ENCODE measurements around the gene MRPL19.

Gene MRPL19

DNA sequence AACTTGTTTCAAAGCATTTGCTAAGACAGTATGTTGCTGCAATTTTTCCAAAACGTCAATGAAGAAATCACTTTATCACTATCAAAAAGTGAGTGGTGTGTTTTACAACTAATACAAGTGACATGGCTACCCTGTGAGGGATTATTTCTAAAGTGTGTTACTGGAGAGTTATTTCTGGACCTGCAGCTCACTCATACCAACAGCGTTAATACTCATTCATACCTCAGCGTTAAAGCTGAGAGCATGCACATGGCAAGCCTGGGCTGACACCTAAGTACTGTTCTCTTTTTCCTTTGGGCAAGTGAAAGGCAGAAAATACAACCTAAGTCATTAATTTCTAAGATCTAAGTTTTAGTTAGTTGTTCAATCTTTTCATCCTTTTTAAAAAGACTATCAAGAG lies 13.0 kb upstream of the MRPL19 start:
- no peaks in the 10 kb centered on the region for H3K9me3 ChIP-seq (ENCODE audit: control insufficient read depth, low read length)

DNA sequence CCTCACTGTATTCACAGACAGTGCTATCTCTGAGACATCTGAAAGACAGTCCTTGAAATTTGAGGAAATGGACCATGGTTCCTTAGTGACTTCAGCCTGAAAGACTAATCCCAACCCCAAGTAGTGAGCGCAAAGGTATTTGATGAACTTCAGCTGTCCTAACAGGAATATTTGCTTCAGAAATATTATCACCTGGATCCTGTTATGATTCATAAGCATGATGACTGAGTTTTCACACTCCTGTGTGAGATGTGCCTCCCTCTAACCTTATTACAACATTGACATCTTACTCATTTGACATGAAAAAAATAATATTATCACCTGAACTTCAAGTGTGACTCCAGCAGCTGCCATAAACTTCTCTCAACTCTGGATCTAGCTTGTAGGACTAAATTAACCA lies 11.6 kb upstream of the MRPL19 start:
- no peak overlapping the region for H3K4me3 ChIP-seq (ENCODE audit: insufficient read depth, low read depth, low read length, poor library complexity, severe bottlenecking)
- H3K36me3 ChIP-seq (ENCODE audit: control insufficient read depth, insufficient read depth, low read length) = no peaks in the 10 kb centered on the region
- DNase-seq = no peak
- no peak overlapping the region for H3K27ac ChIP-seq (ENCODE audit: insufficient read depth, low read length, poor library complexity, severe bottlenecking)
- no peaks in the 10 kb centered on the region for H3K4me1 ChIP-seq (ENCODE audit: control insufficient read depth, insufficient read depth, low read length, poor library complexity, severe bottlenecking)
- H3K27me3 ChIP-seq (replicated peaks; ENCODE audit: control insufficient read depth, insufficient read depth, low read length, poor library complexity, severe bottlenecking) = no peaks in the 10 kb centered on the region
- H3K9me3 ChIP-seq (ENCODE audit: control insufficient read depth, low read length) = no peaks in the 10 kb centered on the region

More for the DNA sequence above, 13.0 kb upstream of the MRPL19 start:
- Histone ChIP-seq H3K36me3 (ENCODE audit: control insufficient read depth, insufficient read depth, low read length) (no peaks in the 10 kb centered on the region), H3K27me3 (replicated peaks; ENCODE audit: control insufficient read depth, insufficient read depth, low read length, poor library complexity, severe bottlenecking) (no peaks in the 10 kb centered on the region), H3K4me3 (ENCODE audit: insufficient read depth, low read depth, low read length, poor library complexity, severe bottlenecking) (no peak overlapping the region), H3K27ac (ENCODE audit: insufficient read depth, low read length, poor library complexity, severe bottlenecking) (no peak overlapping the region), H3K4me1 (ENCODE audit: control insufficient read depth, insufficient read depth, low read length, poor library complexity, severe bottlenecking) (no peaks in the 10 kb centered on the region)
- DNase-seq = no peak

DNA sequence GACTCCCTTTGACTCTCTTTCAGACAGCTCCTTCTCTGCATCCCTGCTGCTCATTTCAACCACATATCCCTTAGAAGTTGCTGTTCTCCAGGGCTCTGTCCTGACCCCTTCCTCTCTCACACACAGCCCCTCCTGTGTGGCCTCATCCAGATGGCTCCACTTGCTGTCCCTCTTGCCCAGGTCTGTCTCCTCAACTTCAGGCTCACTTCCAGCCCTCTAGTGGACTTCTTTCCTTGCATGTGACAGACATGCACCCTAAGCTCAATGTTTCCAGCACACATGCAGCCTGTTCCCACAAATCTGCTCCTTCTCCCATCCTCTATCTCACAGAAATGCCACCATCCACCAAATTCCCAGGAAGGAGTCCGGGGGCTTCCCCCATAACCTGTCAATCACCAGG lies 9.0 kb upstream of the MRPL19 start:
- Histone ChIP-seq H3K4me1 (ENCODE audit: control insufficient read depth, insufficient read depth, low read length, poor library complexity, severe bottlenecking) (no peaks in the 10 kb centered on the region), H3K27ac (ENCODE audit: insufficient read depth, low read length, poor library complexity, severe bottlenecking) (no peak overlapping the region), H3K36me3 (ENCODE audit: control insufficient read depth, insufficient read depth, low read length) (no peaks in the 10 kb centered on the region), H3K9me3 (ENCODE audit: control insufficient read depth, low read length) (no peaks in the 10 kb centered on the region), H3K27me3 (replicated peaks; ENCODE audit: control insufficient read depth, insufficient read depth, low read length, poor library complexity, severe bottlenecking) (no peaks in the 10 kb centered on the region), H3K4me3 (ENCODE audit: insufficient read depth, low read depth, low read length, poor library complexity, severe bottlenecking) (no peak overlapping the region)
- DNase-seq = no peak

DNA sequence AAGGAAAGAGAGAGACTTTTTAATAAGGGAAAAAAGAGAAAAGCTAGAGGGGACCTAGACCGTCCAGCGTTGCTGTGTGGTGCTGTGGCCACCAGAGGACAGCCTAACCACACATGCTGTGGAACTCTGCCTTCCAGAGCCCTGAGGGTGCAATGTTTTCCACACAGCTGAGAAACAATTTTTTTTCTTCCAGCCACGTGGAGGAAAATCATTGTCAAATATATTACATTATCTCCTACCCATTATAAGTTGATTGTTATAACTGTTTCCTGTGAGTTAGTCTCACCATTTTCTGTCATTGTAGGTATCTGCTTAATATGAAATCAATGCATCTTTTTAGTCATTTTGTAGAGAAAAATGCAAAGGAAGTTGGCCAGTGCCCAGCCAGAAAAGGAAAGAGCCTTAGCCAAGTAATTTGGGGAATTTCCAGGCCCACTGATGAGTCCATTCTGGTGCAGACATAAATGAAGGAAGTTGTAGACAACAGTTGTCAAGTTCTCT lies 5.9 kb upstream of the MRPL19 start:
- peak in 1 of 3 donors; percentile 18 for DNase-seq
- Histone ChIP-seq H3K27me3 (replicated peaks; ENCODE audit: control insufficient read depth, insufficient read depth, low read length, poor library complexity, severe bottlenecking) (no peaks in the 10 kb centered on the region), H3K4me1 (ENCODE audit: control insufficient read depth, insufficient read depth, low read length, poor library complexity, severe bottlenecking) (no peaks in the 10 kb centered on the region), H3K36me3 (ENCODE audit: control insufficient read depth, insufficient read depth, low read length) (no peaks in the 10 kb centered on the region), H3K4me3 (ENCODE audit: insufficient read depth, low read depth, low read length, poor library complexity, severe bottlenecking) (no peak overlapping the region), H3K27ac (ENCODE audit: insufficient read depth, low read length, poor library complexity, severe bottlenecking) (no peak overlapping the region), H3K9me3 (ENCODE audit: control insufficient read depth, low read length) (no peaks in the 10 kb centered on the region)

- Histone ChIP-seq H3K36me3 (ENCODE audit: control insufficient read depth, insufficient read depth, low read length) (no peaks in the 10 kb centered on the region), H3K27ac (ENCODE audit: insufficient read depth, low read length, poor library complexity, severe bottlenecking) (no peak overlapping the region)
- DNase-seq = no peak
Observed at GRCh38 chr2:75641587-75641986, 5.0 kb upstream of the MRPL19 start.

DNA sequence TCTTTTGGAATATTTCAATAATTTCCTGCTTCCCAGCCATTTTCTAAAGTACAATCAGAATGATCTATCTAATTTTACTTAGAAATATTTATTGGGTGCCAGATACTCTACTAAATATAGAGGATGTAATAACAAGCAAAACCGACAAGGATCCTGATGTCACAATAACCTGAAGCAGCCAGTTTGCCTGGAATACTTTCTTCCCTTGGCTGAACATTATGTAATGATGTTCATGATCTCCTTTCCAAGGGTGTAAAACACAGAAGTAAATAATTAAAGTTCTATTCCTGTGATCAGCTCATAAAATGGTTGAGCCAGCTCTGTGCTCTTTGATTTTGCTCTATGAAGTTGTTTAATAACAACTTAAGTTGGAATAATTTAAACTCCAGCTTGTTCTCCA lies 2.6 kb upstream of the MRPL19 start:
- H3K27me3 ChIP-seq (replicated peaks; ENCODE audit: control insufficient read depth, insufficient read depth, low read length, poor library complexity, severe bottlenecking) = no peaks in the 10 kb centered on the region
- H3K4me3 ChIP-seq (ENCODE audit: insufficient read depth, low read depth, low read length, poor library complexity, severe bottlenecking) = no peak overlapping the region
- H3K9me3 ChIP-seq (ENCODE audit: control insufficient read depth, low read length) = no peaks in the 10 kb centered on the region
- no peaks in the 10 kb centered on the region for H3K36me3 ChIP-seq (ENCODE audit: control insufficient read depth, insufficient read depth, low read length)
- H3K4me1 ChIP-seq (ENCODE audit: control insufficient read depth, insufficient read depth, low read length, poor library complexity, severe bottlenecking) = no peaks in the 10 kb centered on the region
- no peak overlapping the region for H3K27ac ChIP-seq (ENCODE audit: insufficient read depth, low read length, poor library complexity, severe bottlenecking)
- no peak for DNase-seq

More at GRCh38 chr2:75641587-75641986, 5.0 kb upstream of the MRPL19 start:
- no peaks in the 10 kb centered on the region for H3K9me3 ChIP-seq (ENCODE audit: control insufficient read depth, low read length)
- no peaks in the 10 kb centered on the region for H3K27me3 ChIP-seq (replicated peaks; ENCODE audit: control insufficient read depth, insufficient read depth, low read length, poor library complexity, severe bottlenecking)
- H3K4me1 ChIP-seq (ENCODE audit: control insufficient read depth, insufficient read depth, low read length, poor library complexity, severe bottlenecking) = no peaks in the 10 kb centered on the region
- H3K4me3 ChIP-seq (ENCODE audit: insufficient read depth, low read depth, low read length, poor library complexity, severe bottlenecking) = no peak overlapping the region

- no peaks in the 10 kb centered on the region for H3K9me3 ChIP-seq (ENCODE audit: control insufficient read depth, low read length)
Observed at GRCh38 chr2:75645643-75646042, 940 bp upstream of the MRPL19 start.

DNA sequence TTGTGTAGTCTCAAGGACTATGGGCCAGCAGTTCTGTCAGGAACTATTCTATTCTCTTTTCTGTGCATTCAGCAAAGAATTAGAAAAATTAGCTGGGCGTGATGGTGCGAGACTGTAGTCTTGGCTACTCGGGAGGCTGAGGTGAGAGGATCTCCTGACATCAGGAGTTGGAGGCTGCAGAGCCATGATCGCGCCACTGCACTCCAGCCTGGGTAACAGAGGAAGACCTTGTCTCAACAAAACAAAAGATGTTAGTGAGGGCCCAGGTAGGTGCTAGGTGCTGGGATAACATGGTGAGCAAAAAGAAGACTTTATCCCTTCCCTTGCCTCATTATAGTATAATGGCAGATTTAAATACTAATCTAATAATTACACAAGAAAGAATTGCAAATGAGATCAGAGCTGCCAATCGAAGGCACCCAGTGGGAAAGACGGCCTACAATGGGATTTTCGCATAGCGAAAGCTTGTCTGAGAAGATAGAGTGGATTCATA lies 447 bp upstream of the MRPL19 start:
- no peaks in the 10 kb centered on the region for H3K4me1 ChIP-seq (ENCODE audit: control insufficient read depth, insufficient read depth, low read length, poor library complexity, severe bottlenecking)
- H3K27me3 ChIP-seq (replicated peaks; ENCODE audit: control insufficient read depth, insufficient read depth, low read length, poor library complexity, severe bottlenecking) = no peaks in the 10 kb centered on the region
- DNase-seq = no peak
- H3K36me3 ChIP-seq (ENCODE audit: control insufficient read depth, insufficient read depth, low read length) = peaks cover 6% of the 10 kb centered on the region
- H3K27ac ChIP-seq (ENCODE audit: insufficient read depth, low read length, poor library complexity, severe bottlenecking) = no peak overlapping the region
- peak overlapping the region; percentile 89 for H3K4me3 ChIP-seq (ENCODE audit: insufficient read depth, low read depth, low read length, poor library complexity, severe bottlenecking)
- H3K9me3 ChIP-seq (ENCODE audit: control insufficient read depth, low read length) = no peaks in the 10 kb centered on the region

More at GRCh38 chr2:75645643-75646042, 940 bp upstream of the MRPL19 start:
- Histone ChIP-seq H3K27ac (ENCODE audit: insufficient read depth, low read length, poor library complexity, severe bottlenecking) (no peak overlapping the region), H3K27me3 (replicated peaks; ENCODE audit: control insufficient read depth, insufficient read depth, low read length, poor library complexity, severe bottlenecking) (no peaks in the 10 kb centered on the region), H3K4me1 (ENCODE audit: control insufficient read depth, insufficient read depth, low read length, poor library complexity, severe bottlenecking) (no peaks in the 10 kb centered on the region), H3K36me3 (ENCODE audit: control insufficient read depth, insufficient read depth, low read length) (peaks cover 3% of the 10 kb centered on the region), H3K4me3 (ENCODE audit: insufficient read depth, low read depth, low read length, poor library complexity, severe bottlenecking) (peak overlapping the region; percentile 89)
- no peak for DNase-seq

GRCh38 chr2:75647771-75648170 lies 1.2 kb downstream of the MRPL19 start:
- no peaks in the 10 kb centered on the region for H3K9me3 ChIP-seq (ENCODE audit: control insufficient read depth, low read length)

DNA sequence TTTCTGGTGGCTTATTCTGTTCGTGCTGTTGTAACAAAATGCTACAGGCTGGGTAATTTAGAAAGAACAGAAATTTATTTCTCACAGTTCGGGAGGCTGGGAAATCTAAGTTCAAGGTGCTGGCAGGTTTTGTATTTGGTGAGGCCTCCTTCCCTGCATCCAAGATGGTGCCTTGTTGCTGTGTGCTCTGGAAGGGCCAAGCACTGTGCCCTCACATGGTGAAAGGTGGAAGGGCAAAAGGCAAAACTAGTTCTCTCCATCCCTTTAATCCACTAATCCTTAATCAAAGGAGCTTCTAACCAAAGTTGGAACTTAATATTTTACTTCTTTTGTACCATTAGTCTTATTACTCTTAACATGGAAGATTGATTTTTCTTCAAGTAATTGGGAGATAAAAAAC lies 7.4 kb downstream of the MRPL19 start:
- Histone ChIP-seq H3K4me1 (ENCODE audit: control insufficient read depth, insufficient read depth, low read length, poor library complexity, severe bottlenecking) (no peaks in the 10 kb centered on the region), H3K27me3 (replicated peaks; ENCODE audit: control insufficient read depth, insufficient read depth, low read length, poor library complexity, severe bottlenecking) (no peaks in the 10 kb centered on the region), H3K9me3 (ENCODE audit: control insufficient read depth, low read length) (no peaks in the 10 kb centered on the region), H3K27ac (ENCODE audit: insufficient read depth, low read length, poor library complexity, severe bottlenecking) (no peak overlapping the region), H3K4me3 (ENCODE audit: insufficient read depth, low read depth, low read length, poor library complexity, severe bottlenecking) (no peak overlapping the region), H3K36me3 (ENCODE audit: control insufficient read depth, insufficient read depth, low read length) (peaks cover 58% of the 10 kb centered on the region)
- no peak for DNase-seq

More at GRCh38 chr2:75647771-75648170, 1.2 kb downstream of the MRPL19 start:
- Histone ChIP-seq H3K4me3 (ENCODE audit: insufficient read depth, low read depth, low read length, poor library complexity, severe bottlenecking) (peak overlapping the region; percentile 89), H3K36me3 (ENCODE audit: control insufficient read depth, insufficient read depth, low read length) (peaks cover 19% of the 10 kb centered on the region), H3K27ac (ENCODE audit: insufficient read depth, low read length, poor library complexity, severe bottlenecking) (no peak overlapping the region), H3K4me1 (ENCODE audit: control insufficient read depth, insufficient read depth, low read length, poor library complexity, severe bottlenecking) (no peaks in the 10 kb centered on the region), H3K27me3 (replicated peaks; ENCODE audit: control insufficient read depth, insufficient read depth, low read length, poor library complexity, severe bottlenecking) (no peaks in the 10 kb centered on the region)
- DNase-seq = no peak
